Gastroesophageal sphincter (tissue), 3 donors: ENCODE data around the gene NCAPG.

ENCODE experiments used
- POLR2AphosphoS5 ChIP-seq: sonication (generic); formaldehyde crosslinking; IDR thresholded peaks from one replicate; pipeline ENCODE4 v1.6.1; 2017; ENCODE audit warnings: antibody characterized with exemption
- TF ChIP-seq, protein P1 (sequence below), 4 experiments: fragments of 200-600 bp in 2 of 4; fragments of 450-650 bp in 2 of 4; sonication (generic) in 1 of 4; IDR thresholded peaks; one replicate each; pipeline ENCODE4 v1.5.1; 2017 to 2019; ENCODE audit warnings: antibody characterized with exemption in 4 of 4, mild to moderate bottlenecking in 2 of 4, moderate library complexity in 2 of 4

DNA sequence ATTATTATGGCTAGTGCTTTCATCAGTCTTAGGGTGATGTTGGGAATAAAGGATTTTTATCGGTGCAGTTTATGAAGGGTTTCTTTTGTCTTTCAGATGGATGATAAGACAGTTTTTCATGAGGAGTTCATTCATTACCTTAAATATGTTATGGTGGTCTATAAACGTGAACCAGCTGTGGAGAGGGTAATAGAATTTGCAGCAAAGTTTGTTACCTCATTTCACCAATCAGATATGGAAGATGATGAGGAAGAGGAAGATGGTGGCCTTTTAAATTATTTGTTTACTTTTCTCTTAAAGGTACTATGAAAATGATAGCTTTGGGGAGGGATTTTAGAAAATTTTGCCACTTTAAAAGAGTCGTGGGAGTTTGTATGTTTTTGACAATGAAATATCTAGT, 1.3 kb downstream of the NCAPG start:
- TF ChIP-seq, protein P1, sequence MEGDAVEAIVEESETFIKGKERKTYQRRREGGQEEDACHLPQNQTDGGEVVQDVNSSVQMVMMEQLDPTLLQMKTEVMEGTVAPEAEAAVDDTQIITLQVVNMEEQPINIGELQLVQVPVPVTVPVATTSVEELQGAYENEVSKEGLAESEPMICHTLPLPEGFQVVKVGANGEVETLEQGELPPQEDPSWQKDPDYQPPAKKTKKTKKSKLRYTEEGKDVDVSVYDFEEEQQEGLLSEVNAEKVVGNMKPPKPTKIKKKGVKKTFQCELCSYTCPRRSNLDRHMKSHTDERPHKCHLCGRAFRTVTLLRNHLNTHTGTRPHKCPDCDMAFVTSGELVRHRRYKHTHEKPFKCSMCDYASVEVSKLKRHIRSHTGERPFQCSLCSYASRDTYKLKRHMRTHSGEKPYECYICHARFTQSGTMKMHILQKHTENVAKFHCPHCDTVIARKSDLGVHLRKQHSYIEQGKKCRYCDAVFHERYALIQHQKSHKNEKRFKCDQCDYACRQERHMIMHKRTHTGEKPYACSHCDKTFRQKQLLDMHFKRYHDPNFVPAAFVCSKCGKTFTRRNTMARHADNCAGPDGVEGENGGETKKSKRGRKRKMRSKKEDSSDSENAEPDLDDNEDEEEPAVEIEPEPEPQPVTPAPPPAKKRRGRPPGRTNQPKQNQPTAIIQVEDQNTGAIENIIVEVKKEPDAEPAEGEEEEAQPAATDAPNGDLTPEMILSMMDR (IDR thresholded peaks at IDR 0.05): no peak
- no peak for TF ChIP-seq POLR2AphosphoS5
